Natural killer cell (primary cell): ENCODE results near the gene TBC1D2B. TPM values are rescaled to one million over a fixed set of nuclear protein-coding genes. Genes with fewer than 3 reads are reported as not detected.

Source experiments
- ATAC-seq, 3 donors: fragments of 150-1000 bp in 2 of 3; fragments of 200-7000 bp in 1 of 3; cut with Tn5 transposase; 1 replicate in 1 of 3; 2 replicates in 2 of 3; pipeline ENCODE4 v1.10.0; 2021; ENCODE audit warnings: mild to moderate bottlenecking in 2 of 3, moderate library complexity in 2 of 3
- DNase-seq, 2 donors: peaks; one replicate each; pipeline versions ENCODE4 v3.0.0 to v3.0.0-alpha.2; 2013 to 2021; ENCODE audit warnings: mixed read lengths in 1 of 2
- H3K27ac ChIP-seq: one replicate; pipeline ENCODE4 v1.5.1; 2013; ENCODE audit warnings: mild to moderate bottlenecking, low read length
- H3K27me3 ChIP-seq: one replicate; pipeline ENCODE4 v1.6.1; 2013; ENCODE audit warnings: low read length; ENCODE audit not compliant: control insufficient read depth, insufficient read depth
- H3K36me3 ChIP-seq: one replicate; pipeline ENCODE4 v1.6.1; 2013; ENCODE audit warnings: low read length; ENCODE audit not compliant: control insufficient read depth, insufficient read depth
- H3K4me1 ChIP-seq: one replicate; pipeline ENCODE4 v1.6.1; 2013; ENCODE audit warnings: low read length; ENCODE audit not compliant: control insufficient read depth, insufficient read depth
- H3K4me3 ChIP-seq: one replicate; pipeline ENCODE4 v1.5.1; 2013; ENCODE audit warnings: low read length
- H3K9me3 ChIP-seq: one replicate; pipeline ENCODE4 v1.6.1; 2013; ENCODE audit warnings: low read length; ENCODE audit not compliant: control insufficient read depth, insufficient read depth
- H3K27ac Mint-ChIP-seq, 2 donors: one replicate each; pipeline ENCODE4 v1.8.0; 2022; ENCODE audit warnings: mild to moderate bottlenecking in 2 of 2, mixed read lengths in 2 of 2, moderate library complexity in 1 of 2
- H3K27me3 Mint-ChIP-seq, 2 donors: one replicate each; pipeline ENCODE4 v1.8.0; 2022; ENCODE audit warnings: low read depth in 2 of 2, mixed read lengths in 2 of 2
- H3K36me3 Mint-ChIP-seq: one replicate; pipeline ENCODE4 v1.8.0; 2022; ENCODE audit warnings: mixed read lengths
- H3K4me1 Mint-ChIP-seq, 2 donors: one replicate each; pipeline ENCODE4 v1.8.0; 2022; ENCODE audit warnings: mixed read lengths in 2 of 2
- H3K4me3 Mint-ChIP-seq: one replicate; pipeline ENCODE4 v1.8.0; 2022; ENCODE audit warnings: mild to moderate bottlenecking, moderate library complexity, mixed read lengths
- H3K9me3 Mint-ChIP-seq, 2 donors: one replicate each; pipeline ENCODE4 v1.8.0; 2022; ENCODE audit warnings: mixed read lengths in 2 of 2
- WGBS: methylation state at CpG from one replicate; pipeline ENCODE4 v1.1.7; 2013; ENCODE audit warnings: missing lambda C conversion rate; ENCODE audit not compliant: insufficient coverage; 5-methylcytosine and 5-hydroxymethylcytosine counted together
- intact Hi-C: fragments of 100-400 bp; cut with micrococcal nuclease; formaldehyde crosslinking; loops from one replicate; pipeline ENCODE4 v1.14.2; 2022
- total RNA-seq, 4 donors: library from RNA; stranded (reverse); fragments of 120-200 nt in 1 of 4; gene quantifications; one replicate each; pipeline versions ENCODE4 v1.2.3 to v1.2.4, GENCODE V29; 2013 to 2022
- TF ChIP-seq, protein P1 (sequence below): fragments of 200-600 bp; IDR thresholded peaks from one replicate; pipeline ENCODE4 v1.8.0; 2022; ENCODE audit warnings: antibody characterized with exemption

TBC1D2B gene
- total RNA-seq, 3 donors from 2014 or later (not counting 1 experiment from before 2014, with no cell fraction given): 54.0 to 83.5 (median 56.7) TPM

DNA sequence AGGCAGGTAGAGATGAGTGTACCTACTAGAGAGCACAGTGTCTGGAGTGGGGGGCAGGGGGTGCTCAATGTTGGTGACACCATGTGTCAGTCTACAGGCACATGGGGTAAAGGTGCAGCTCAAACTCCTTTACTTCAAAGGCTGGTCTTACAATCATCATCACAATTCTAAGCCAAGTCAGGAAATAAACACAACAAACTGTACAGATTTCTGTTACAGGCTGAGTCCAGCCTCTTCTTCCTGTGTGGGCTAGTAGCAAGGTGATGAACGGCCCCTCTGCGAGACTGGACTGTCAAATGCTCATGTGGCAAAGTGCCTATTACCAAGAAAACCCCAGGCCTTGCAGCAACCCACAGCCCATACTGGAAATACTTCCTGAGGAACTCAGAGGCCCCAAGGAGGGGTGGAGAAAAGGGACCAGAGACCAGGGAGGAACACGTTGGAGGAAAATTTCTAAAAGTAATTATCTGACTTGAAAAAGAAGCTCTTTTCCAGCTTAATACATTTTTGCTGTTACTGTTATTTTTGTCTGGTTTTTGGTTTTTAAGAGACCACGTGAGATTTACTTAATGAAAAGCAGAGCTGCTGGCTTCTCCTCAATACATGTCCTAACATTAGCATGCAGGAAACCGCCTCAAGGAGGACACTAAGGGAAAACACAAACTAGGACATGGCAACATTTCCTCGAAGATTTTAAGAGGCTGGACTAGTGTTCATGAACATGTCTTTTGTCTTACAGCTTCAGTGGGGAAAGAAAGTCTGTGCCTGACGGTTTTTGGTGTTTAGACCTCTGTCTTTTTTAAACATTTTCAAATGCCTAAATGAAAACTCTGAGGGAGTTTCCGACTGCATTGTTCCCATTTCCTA is 29.5 kb downstream of the TBC1D2B start:
- Histone ChIP-seq H3K4me1 (peaks cover 84% of the 10 kb centered on the region), H3K4me3 (no peak overlapping the region), H3K27me3 (no peaks in the 10 kb centered on the region), H3K27ac (peak overlapping the region; percentile 63), H3K9me3 (no peaks in the 10 kb centered on the region), H3K36me3 (peaks cover 12% of the 10 kb centered on the region)
- peak; percentile 45 to 65 for DNase-seq
- Mint-ChIP-seq H3K27ac (peak overlapping the region; percentile 96 to 98), H3K4me1 (peaks cover 90% of the 10 kb centered on the region in 2 donors), H3K4me3 (peak overlapping the region; percentile 81), H3K27me3 (no peaks in the 10 kb centered on the region), H3K9me3 (no peaks in the 10 kb centered on the region), H3K36me3 (peaks cover under 1% of the 10 kb centered on the region)
- intact Hi-C loops: no loop called here
- WGBS: 38% methylated on average over 7 of the region's 8 CpGs
- TF ChIP-seq, protein P1, sequence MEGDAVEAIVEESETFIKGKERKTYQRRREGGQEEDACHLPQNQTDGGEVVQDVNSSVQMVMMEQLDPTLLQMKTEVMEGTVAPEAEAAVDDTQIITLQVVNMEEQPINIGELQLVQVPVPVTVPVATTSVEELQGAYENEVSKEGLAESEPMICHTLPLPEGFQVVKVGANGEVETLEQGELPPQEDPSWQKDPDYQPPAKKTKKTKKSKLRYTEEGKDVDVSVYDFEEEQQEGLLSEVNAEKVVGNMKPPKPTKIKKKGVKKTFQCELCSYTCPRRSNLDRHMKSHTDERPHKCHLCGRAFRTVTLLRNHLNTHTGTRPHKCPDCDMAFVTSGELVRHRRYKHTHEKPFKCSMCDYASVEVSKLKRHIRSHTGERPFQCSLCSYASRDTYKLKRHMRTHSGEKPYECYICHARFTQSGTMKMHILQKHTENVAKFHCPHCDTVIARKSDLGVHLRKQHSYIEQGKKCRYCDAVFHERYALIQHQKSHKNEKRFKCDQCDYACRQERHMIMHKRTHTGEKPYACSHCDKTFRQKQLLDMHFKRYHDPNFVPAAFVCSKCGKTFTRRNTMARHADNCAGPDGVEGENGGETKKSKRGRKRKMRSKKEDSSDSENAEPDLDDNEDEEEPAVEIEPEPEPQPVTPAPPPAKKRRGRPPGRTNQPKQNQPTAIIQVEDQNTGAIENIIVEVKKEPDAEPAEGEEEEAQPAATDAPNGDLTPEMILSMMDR: no peak
- ATAC-seq: peak; percentile 11 to 33 (median 32)

DNA sequence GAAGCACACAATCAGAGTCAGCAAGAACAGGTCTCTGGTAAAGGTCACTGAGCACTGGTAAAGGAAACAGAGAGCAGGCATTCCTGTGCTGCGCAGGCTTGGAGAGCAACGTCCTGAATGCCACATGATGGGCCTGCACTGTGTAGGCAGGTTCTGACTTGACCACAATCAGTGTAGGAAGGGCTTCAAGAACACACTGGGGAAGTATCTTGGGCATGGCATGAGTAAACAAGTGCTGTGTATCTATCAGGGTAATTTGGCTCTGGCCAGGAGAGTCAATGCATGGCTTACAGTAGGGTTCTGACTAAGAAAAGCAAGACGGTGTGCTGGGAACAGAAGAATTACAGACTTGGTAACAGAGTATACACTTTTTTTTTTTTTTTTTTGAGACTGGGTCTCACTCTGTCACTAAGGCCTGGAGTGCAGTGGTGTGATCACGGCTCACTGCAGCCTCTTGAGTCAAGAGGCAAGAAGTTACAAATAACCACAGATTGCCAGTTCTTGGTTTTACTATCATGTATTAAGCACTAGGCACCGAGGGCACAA is 30.6 kb downstream of the TBC1D2B start:
- H3K4me1 Mint-ChIP-seq: peaks cover 87 to 88% of the 10 kb centered on the region in 2 donors
- Histone ChIP-seq H3K9me3 (no peaks in the 10 kb centered on the region), H3K36me3 (peaks cover 4% of the 10 kb centered on the region), H3K27me3 (no peaks in the 10 kb centered on the region), H3K4me1 (peaks cover 77% of the 10 kb centered on the region), H3K27ac (peak overlapping the region; percentile 63), H3K4me3 (no peak overlapping the region)
- ATAC-seq (peak; percentile 19 to 38 (median 25)), DNase-seq (peak; percentile 35 to 65)
- TF ChIP-seq, protein P1: no peak
- peak overlapping the region; percentile 96 to 98 for H3K27ac Mint-ChIP-seq
- no peaks in the 10 kb centered on the region for H3K9me3 Mint-ChIP-seq
- WGBS: 36% methylated on average over 5 of the region's 5 CpGs
- H3K4me3 Mint-ChIP-seq: peak overlapping the region; percentile 81
- intact Hi-C loops: no loop called here
- H3K36me3 Mint-ChIP-seq: no peaks in the 10 kb centered on the region
- no peaks in the 10 kb centered on the region for H3K27me3 Mint-ChIP-seq

DNA sequence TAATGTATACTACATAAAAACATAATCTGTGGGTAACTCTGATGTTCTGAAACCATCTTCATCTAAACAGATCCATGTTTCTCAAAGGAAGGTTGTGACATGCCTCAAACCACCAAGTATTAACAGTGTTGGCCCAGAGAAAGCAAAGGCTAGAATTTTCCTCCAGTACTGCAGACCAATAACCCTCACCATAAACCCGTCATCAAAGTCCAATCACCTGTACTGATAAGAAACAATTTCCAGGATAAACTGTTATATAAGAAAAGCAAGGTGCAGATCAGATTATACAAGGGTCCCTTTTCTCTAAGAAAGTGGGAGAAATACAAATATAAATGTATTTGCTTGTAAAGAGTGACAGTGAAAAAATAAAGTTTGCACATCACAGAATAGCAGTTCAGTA is 32.3 kb downstream of the TBC1D2B start:
- WGBS: no CpG with 5 or more reads among the region's 1 CpG
- Mint-ChIP-seq H3K27me3 (no peaks in the 10 kb centered on the region), H3K4me1 (peaks cover 78 to 79% of the 10 kb centered on the region in 2 donors), H3K36me3 (no peaks in the 10 kb centered on the region), H3K9me3 (no peaks in the 10 kb centered on the region), H3K27ac (peak overlapping the region; percentile 96 to 97), H3K4me3 (peak overlapping the region; percentile 7)
- peaks cover 66% of the 10 kb centered on the region for H3K4me1 ChIP-seq
- no peak for ATAC-seq
- no peak overlapping the region for H3K4me3 ChIP-seq
- TF ChIP-seq, protein P1: no peak
- H3K36me3 ChIP-seq: peaks cover 4% of the 10 kb centered on the region
- DNase-seq: no peak
- H3K27ac ChIP-seq: peak overlapping the region; percentile 80
- H3K9me3 ChIP-seq: no peaks in the 10 kb centered on the region
- H3K27me3 ChIP-seq: no peaks in the 10 kb centered on the region
- intact Hi-C loops: no loop called here
